OCI-LY7 (cell line): ENCODE results near the gene UVRAG.

Experiments used
- EZH2phosphoT487 ChIP-seq: fragments of 200-600 bp; sonication (generic); IDR thresholded peaks from 2 replicates; pipeline ENCODE4 v1.6.1; 2018; ENCODE audit warnings: low read depth, borderline replicate concordance, mild to moderate bottlenecking, mixed run types, antibody characterized with exemption, low read length, moderate library complexity, mixed read lengths
- TF ChIP-seq, protein P1 (sequence below): fragments of 200-600 bp; sonication (generic); conservative IDR thresholded peaks from 2 replicates; pipeline ENCODE4 v1.5.1; 2014; ENCODE audit warnings: mild to moderate bottlenecking, antibody characterized with exemption, low read length, moderate library complexity, mixed read lengths

DNA sequence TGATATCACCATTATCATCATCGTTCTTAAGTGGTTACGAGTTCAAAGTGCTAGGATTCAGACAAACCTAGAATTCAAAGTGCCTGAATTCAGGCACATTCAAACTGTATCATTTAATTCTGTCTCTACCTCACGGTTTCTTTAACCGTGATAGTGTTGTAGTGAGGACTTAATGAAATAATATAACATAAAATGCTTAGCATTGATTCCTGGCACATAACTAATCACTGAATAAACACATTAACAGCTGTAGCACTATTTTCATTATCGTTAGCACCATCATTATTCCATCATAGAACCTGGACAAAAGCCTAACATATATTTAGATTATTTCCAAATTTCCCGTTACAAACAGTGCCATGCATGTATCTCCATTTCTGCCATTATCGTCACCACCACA lies 289.3 kb downstream of the UVRAG start:
- TF ChIP-seq, protein P1, sequence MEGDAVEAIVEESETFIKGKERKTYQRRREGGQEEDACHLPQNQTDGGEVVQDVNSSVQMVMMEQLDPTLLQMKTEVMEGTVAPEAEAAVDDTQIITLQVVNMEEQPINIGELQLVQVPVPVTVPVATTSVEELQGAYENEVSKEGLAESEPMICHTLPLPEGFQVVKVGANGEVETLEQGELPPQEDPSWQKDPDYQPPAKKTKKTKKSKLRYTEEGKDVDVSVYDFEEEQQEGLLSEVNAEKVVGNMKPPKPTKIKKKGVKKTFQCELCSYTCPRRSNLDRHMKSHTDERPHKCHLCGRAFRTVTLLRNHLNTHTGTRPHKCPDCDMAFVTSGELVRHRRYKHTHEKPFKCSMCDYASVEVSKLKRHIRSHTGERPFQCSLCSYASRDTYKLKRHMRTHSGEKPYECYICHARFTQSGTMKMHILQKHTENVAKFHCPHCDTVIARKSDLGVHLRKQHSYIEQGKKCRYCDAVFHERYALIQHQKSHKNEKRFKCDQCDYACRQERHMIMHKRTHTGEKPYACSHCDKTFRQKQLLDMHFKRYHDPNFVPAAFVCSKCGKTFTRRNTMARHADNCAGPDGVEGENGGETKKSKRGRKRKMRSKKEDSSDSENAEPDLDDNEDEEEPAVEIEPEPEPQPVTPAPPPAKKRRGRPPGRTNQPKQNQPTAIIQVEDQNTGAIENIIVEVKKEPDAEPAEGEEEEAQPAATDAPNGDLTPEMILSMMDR = no peak
- TF ChIP-seq EZH2phosphoT487 = no peak
